ENCODE data around the gene RASL10B.
"Not testable (repeated sequence)": the region's sequence is repeated elsewhere in the genome, so short reads cannot be mapped to it uniquely, and the experiment has no call there.

Gene RASL10B

GRCh38 chr17:35731239-35731916 is at the start of gene RASL10B:
Gene RASL10B (plus strand): TSS chr17:35731639. CDS start chr17:35735185, 3,546 bp downstream.
- peak in 37 of 51 donors; percentile 8 to 67 (median 39) for DNase-seq

GRCh38 chr17:35683591-35683990 is 47.8 kb upstream of the RASL10B start:
- no peak for DNase-seq

GRCh38 chr17:35684055-35684802 is 47.2 kb upstream of the RASL10B start:
- DNase-seq = no peak

- no peak for DNase-seq
Observed at GRCh38 chr17:35692512-35693210, 38.8 kb upstream of the RASL10B start.

GRCh38 chr17:35693662-35694061 is 37.8 kb upstream of the RASL10B start:
- DNase-seq = no peak

GRCh38 chr17:35694906-35695305 is 36.5 kb upstream of the RASL10B start:
- DNase-seq = no peak

GRCh38 chr17:35695613-35696012 is 35.8 kb upstream of the RASL10B start:
- no peak for DNase-seq

GRCh38 chr17:35698800-35699199 is 32.6 kb upstream of the RASL10B start:
- no peak for DNase-seq

- no peak for DNase-seq
Observed at GRCh38 chr17:35700150-35700549, 31.3 kb upstream of the RASL10B start.

GRCh38 chr17:35701491-35701890 is 29.9 kb upstream of the RASL10B start:
- DNase-seq = no peak

- not testable (repeated sequence) for DNase-seq
Observed at GRCh38 chr17:35703308-35703707, 28.1 kb upstream of the RASL10B start.

- DNase-seq = no peak
Observed at GRCh38 chr17:35705230-35705629, 26.2 kb upstream of the RASL10B start.

- no peak for DNase-seq
Observed at GRCh38 chr17:35705705-35706104, 25.7 kb upstream of the RASL10B start.

- no peak for DNase-seq
Observed at GRCh38 chr17:35708149-35708548, 23.3 kb upstream of the RASL10B start.

GRCh38 chr17:35708951-35709350 is 22.5 kb upstream of the RASL10B start:
- DNase-seq = no peak

- no peak for DNase-seq
Observed at GRCh38 chr17:35709874-35710273, 21.6 kb upstream of the RASL10B start.

- no peak for DNase-seq
Observed at GRCh38 chr17:35710950-35711349, 20.5 kb upstream of the RASL10B start.

GRCh38 chr17:35713069-35713728 is 18.2 kb upstream of the RASL10B start:
- peak in 1 of 51 donors; percentile 37 for DNase-seq

- no peak for DNase-seq
Observed at GRCh38 chr17:35714988-35715387, 16.5 kb upstream of the RASL10B start.

GRCh38 chr17:35715416-35715815 is 16.0 kb upstream of the RASL10B start:
- DNase-seq = peak in 5 of 51 donors; percentile 6 to 41 (median 8)

- DNase-seq = no peak
Observed at GRCh38 chr17:35716173-35716572, 15.3 kb upstream of the RASL10B start.
